UCSD-AML1 (cell line): ENCODE measurements around the gene AP4S1.
"Not testable (repeated sequence)": the region's sequence is repeated elsewhere in the genome, so short reads cannot be mapped to it uniquely, and the experiment has no call there.

Experiments used
- DNase-seq: peaks from one replicate; lab custom pipeline; 2025; ENCODE audit not compliant: unreplicated experiment; lab: John Stamatoyannopoulos, UW

Gene AP4S1

DNA sequence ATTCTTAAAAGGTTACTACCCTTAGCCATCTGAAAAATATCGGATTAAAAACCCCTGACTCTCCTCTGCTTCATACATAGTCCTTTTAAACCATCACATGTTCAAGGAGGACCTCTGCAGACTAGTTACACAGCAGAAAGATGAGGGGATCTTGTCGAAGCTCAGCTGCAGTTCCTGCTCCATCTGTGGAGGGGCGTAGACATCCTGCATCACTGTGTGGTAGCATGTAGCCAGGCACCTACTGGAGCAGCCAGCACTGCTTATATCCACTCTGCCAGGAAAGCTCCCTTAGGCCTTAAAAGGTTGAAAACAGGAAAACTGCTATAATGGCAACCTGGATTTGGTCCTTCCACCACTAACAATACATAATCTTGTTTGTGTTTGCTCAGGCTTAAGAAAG lies 58.3 kb downstream of the AP4S1 start:
- no peak for DNase-seq

- DNase-seq, result no peak
Observed at GRCh38 chr14:31084385-31084784, 58.9 kb downstream of the AP4S1 start.

GRCh38 chr14:31085027-31085426 lies 59.6 kb downstream of the AP4S1 start:
- DNase-seq, result no peak

DNA sequence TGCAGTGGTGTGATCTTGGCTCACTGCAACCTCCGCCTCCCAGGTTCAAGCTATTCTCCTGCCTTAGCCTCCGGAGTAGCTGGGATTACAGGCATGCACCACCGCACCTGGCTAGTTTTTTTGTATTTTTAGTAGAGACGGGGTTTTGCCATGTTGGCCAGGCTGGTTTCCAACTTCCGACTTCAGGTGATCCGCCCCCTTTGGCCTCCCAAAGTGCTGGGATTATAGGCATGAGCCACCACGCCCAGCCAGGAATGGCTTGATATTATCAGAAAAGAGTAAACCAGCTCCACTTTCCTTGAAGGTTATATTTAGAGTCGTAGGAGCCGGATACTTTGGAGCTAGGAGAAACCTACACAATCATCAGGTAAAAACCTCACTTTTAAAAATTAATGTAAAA lies 61.0 kb downstream of the AP4S1 start:
- DNase-seq, result not testable (repeated sequence)

DNA sequence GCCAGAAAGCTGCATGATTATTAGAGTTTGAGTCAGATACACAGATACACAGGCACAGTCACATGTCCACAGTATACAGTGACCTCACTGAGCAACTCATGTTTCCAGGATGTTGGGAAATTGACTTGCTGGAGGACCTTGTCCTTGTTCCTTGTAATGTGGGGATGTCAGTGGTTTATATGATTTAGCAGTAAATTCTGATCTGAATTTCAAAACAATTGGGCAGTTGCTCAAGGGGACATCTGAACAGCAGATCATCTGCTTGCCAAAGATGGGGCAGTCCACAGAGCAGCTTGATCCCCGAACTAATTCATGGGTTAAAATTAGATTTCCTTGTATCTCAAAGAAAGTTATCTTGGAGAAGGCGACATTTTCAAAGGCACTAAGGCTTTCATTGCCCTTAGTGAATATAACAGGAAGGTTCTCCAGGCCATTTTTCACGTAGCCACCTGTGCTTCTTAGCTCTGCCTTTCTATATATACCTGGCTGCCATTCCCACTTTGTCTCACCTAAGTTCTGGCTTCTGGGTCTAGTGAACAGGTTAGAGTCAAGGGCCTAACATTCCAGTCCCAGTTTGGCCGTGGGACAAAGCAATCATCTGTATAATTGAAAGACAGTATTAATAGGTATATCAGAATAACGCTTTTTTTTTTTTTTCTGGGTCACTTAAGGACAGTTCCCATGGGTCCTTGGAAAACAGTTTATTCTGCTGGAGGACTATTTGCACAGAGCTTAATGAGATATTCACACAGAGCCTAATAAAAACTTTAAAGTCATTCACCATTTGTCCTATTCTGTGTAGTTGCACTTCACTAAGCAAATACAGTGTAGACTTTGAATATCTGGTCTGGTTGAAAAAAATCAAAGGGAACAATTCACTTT lies 65.7 kb downstream of the AP4S1 start:
- DNase-seq, result no peak

- no peak for DNase-seq
Observed at GRCh38 chr14:31092160-31092708, 66.8 kb downstream of the AP4S1 start.

DNA sequence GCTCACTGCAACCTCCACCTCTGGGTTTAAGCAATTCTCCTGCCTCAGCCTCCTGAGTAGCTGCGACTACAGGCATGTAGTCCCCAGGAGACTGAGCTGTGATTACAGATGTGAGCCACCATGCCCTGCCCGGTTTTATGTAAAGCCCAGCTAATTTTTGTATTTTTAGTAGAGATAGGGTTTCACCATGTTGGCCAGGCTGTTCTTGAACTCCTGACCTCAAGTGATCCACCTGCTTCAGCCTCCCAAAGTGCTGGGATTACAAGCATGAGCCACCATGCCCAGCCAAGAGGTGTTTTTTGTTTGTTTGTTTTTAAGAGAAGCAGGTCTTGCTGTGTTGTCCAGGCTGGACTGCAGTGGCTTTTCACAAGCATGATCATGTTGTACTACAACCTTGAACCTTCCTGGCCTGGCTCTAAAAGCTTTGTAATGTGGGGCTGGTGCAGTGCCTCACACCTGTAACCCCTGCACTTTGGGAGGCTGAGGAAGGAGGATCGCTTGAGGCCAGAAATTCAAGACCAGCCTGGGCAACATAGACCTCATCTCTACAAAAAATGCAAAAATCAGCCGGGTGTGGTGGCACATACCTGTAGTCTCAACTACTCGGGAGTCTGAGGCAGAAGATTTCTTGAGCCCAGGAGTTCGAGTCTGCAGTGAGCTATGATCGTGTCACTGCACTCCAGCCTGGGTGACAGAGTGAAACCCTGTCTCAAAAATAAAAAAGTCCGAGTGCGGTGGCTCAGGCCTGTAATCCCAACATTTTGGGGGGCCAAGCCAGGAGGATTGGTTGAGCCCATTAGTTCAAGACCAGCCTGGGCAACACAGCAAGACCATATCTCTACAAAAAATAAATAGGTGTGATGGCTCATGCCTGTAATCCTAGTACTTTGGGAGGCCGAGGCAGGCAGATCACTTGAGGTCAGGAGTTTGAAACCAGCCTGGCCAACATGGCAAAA lies 68.7 kb downstream of the AP4S1 start:
- not testable (repeated sequence) for DNase-seq

GRCh38 chr14:31095817-31096216 lies 70.4 kb downstream of the AP4S1 start:
- DNase-seq, result not testable (repeated sequence)

GRCh38 chr14:31096255-31096654 lies 70.8 kb downstream of the AP4S1 start:
- DNase-seq, result no peak

DNA sequence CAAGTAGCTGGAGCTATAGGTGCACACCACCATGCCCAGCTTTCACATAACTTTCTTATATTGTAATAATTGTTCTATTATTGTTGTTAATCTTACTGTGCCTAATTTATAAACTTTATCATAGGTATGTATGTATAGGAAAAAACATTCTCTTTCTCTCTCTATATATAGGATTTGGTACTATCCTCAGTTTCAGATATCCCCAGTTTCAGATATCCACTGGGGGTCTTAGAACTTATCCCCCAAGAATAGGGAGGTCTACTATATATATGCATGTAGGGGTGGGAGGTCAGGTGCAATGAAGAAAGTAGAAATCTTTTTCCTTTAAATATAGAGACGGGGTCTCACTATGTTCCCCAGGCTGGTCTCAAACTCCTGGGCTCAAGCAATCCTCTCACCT lies 71.6 kb downstream of the AP4S1 start:
- no peak for DNase-seq

GRCh38 chr14:31106768-31107167 lies 81.3 kb downstream of the AP4S1 start:
- DNase-seq, result no peak

DNA sequence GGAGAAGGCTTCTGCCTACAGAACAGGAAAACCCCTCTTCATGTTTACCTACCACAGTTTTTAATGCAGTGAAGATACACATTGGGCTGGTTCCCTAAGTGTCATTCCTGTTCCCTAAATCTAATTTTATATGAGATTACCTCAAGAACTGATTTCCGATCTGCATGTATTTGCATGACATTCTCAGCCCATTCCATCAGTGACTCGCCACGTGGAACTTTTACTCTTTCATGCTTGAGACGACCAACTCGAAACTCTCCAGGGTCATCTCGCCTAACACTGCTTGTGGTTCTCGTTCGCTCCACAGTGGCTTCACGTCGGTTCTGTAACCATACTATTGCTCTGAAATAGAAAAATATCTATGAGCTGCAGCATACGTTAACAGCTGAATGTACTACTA lies 83.8 kb downstream of the AP4S1 start:
- no peak for DNase-seq

- no peak for DNase-seq
Observed at GRCh38 chr14:31110872-31111271, 85.4 kb downstream of the AP4S1 start.

DNA sequence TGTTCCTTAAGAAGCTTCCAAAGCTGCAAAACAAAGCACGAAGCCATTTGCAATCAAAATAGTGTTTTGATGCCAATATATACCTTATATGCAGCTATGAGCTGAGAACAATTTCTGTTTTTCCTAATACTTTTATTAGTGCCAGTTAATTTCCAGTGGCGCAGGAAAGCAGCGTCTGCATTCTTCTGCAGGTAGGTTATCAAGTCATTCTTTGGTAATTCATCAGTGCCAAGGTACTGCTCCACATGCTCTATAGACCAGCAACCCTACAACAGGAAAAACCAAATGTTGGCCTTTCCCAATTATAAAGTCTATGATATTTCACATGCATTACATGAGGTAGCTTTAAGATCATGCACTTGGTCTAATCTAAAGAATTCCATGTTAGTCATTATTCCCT lies 88.3 kb downstream of the AP4S1 start:
- no peak for DNase-seq

GRCh38 chr14:31118892-31119291 lies 93.4 kb downstream of the AP4S1 start:
- no peak for DNase-seq

GRCh38 chr14:31122098-31122611 lies 96.7 kb downstream of the AP4S1 start:
- no peak for DNase-seq

DNA sequence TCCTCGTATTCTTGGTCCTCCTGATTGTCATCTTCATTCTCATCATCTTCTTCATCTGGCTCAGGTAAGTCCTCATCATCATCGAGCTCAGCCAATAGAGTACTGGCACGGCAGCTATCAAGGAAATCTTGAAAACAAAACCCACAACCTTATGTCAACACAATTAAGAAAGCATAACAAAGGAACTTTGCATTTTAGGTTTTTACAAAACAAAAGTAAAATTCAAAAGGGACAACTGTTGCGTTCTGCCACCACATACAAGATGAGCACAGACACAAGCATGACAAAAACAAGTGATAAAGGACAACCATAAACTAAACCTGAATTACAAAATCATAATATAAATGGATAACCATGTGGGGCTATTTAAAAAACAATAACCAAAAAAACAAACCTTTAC lies 97.5 kb downstream of the AP4S1 start:
- DNase-seq, result no peak

DNA sequence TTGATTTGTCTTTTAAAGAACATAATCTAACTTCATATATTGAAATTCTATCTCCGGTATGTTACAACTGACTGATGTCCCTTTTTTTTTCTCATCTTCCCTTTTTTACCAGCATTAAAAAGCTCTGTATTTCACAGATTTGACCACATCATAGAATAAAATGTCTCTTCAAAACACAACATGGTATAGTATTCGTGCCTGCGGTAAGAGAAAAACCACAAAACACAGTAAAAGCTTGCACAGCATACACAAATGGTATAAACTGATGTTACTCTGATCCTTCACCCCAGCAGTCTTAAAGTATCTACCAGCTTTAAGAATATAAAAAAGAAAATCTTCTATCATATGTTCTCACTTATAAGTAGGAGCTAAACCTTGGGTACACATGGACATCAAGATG lies 98.7 kb downstream of the AP4S1 start:
- DNase-seq, result no peak

DNA sequence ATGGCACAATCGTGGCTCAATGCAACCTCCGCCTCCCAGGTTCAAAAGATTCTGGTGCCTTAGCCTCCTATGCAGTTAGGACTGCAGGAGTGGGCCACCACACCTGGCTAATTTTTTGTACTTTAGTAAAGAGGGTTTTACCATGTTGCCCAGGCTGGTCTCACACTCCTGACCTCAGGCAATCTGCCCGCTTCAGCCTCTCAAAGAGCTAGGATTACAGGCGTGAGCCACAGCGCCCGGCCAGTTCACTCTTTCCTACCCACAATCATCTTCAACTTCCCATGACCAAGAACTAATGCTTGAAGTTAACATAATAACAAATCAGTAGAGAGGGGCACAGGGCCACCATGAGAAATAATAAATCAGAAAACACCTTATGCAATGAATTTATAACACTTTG lies 99.8 kb downstream of the AP4S1 start:
- DNase-seq, result no peak

DNA sequence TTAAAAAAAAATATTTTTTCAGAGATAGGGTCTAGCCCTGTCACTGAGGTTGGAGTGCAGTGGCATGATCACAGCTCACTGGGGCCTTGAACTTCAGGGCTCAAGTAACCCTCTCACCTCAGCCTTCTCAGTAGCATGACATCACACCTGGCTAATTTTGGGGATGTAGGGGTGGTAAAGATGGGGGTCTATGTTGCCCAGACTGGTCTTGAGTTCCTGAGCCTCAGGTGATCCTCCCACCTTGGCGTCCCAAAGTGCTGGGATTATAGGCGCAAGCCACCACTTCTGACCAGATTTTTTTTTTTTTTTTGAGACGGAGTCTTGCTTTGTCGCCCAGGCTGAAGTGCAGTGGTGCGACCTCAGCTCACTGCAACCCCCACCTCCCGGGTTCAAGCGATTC lies 101.2 kb downstream of the AP4S1 start:
- DNase-seq, result no peak

GRCh38 chr14:31127690-31128089 lies 102.2 kb downstream of the AP4S1 start:
- DNase-seq, result no peak
